HEK293T (cell line): ENCODE measurements around the gene ITGB8.

Experiments
- ARNT ChIP-seq: fragments of 450-650 bp; IDR thresholded peaks from 2 replicates; pipeline ENCODE4 v1.6.1; 2017; ENCODE audit warnings: mild to moderate bottlenecking
- BHLHE40 ChIP-seq: fragments of 450-650 bp; IDR thresholded peaks from 2 replicates; pipeline ENCODE4 v1.6.1; 2016; ENCODE audit warnings: mild to moderate bottlenecking, moderate library complexity, borderline replicate concordance
- CTBP1 ChIP-seq: fragments of 450-650 bp; IDR thresholded peaks from 2 replicates; pipeline ENCODE4 v1.6.1; 2016; ENCODE audit warnings: borderline replicate concordance
- FOXA1 ChIP-seq: fragments of 450-650 bp; IDR thresholded peaks from 2 replicates; pipeline ENCODE4 v1.6.1; 2016; ENCODE audit warnings: mild to moderate bottlenecking
- FOXK2 ChIP-seq: fragments of 450-650 bp; IDR thresholded peaks from 2 replicates; pipeline ENCODE4 v1.6.1; 2016; ENCODE audit warnings: mild to moderate bottlenecking
- FOXM1 ChIP-seq: fragments of 450-650 bp; IDR thresholded peaks from 2 replicates; pipeline ENCODE4 v1.6.1; 2017; ENCODE audit warnings: mild to moderate bottlenecking, borderline replicate concordance
- HDGF ChIP-seq: fragments of 450-650 bp; IDR thresholded peaks from 2 replicates; pipeline ENCODE4 v1.6.1; 2017; ENCODE audit warnings: antibody characterized with exemption, borderline replicate concordance
- L3MBTL2 ChIP-seq: fragments of 450-650 bp; conservative IDR thresholded peaks from 2 replicates; pipeline ENCODE4 v1.6.1; 2016; ENCODE audit warnings: mild to moderate bottlenecking
- NFRKB ChIP-seq: fragments of 450-650 bp; IDR thresholded peaks from 2 replicates; pipeline ENCODE4 v1.6.1; 2016; ENCODE audit warnings: mild to moderate bottlenecking, moderate library complexity
- SP1 ChIP-seq: fragments of 450-650 bp; IDR thresholded peaks from 2 replicates; pipeline ENCODE4 v1.6.1; 2017
- SUZ12 ChIP-seq: fragments of 450-650 bp; IDR thresholded peaks from 2 replicates; pipeline ENCODE4 v1.6.1; 2016; ENCODE audit warnings: mild to moderate bottlenecking
- TARDBP ChIP-seq: fragments of 450-650 bp; IDR thresholded peaks from 2 replicates; pipeline ENCODE4 v1.6.1; 2016
- ZNF384 ChIP-seq: fragments of 450-650 bp; IDR thresholded peaks from 2 replicates; pipeline ENCODE4 v1.6.1; 2016
- TF ChIP-seq, protein P1 (sequence below): fragments of 450-650 bp; IDR thresholded peaks from 2 replicates; pipeline ENCODE4 v1.6.1; 2016

DNA sequence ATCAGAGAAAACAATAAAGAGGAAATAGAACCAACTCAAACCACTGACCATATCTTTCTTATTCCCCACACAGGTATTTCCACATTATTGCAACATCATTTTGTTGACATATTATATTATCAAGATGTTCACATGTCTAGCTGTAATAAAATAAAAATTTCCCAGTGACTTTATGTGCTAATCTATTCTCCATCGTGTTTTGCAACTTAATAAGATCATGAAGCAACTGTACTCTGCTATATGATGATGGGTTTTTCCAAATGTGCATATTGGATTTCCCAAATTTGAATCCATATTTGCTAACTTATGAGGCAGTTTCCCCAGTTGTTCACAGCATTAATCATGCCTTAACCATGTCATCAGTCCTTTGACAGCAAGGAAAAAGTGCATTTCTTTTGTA lies 127.8 kb downstream of the ITGB8 start:
- TF ChIP-seq SP1 (no peak), HDGF (no peak), ARNT (no peak), ZNF384 (no peak), FOXK2 (no peak), SUZ12 (no peak), NFRKB (no peak), CTBP1 (no peak), BHLHE40 (no peak), FOXA1 (no peak), FOXM1 (no peak), TARDBP (no peak), L3MBTL2 (no peak)
- TF ChIP-seq, protein P1, sequence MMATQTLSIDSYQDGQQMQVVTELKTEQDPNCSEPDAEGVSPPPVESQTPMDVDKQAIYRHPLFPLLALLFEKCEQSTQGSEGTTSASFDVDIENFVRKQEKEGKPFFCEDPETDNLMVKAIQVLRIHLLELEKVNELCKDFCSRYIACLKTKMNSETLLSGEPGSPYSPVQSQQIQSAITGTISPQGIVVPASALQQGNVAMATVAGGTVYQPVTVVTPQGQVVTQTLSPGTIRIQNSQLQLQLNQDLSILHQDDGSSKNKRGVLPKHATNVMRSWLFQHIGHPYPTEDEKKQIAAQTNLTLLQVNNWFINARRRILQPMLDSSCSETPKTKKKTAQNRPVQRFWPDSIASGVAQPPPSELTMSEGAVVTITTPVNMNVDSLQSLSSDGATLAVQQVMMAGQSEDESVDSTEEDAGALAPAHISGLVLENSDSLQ = no peak
